BLaER1 (cell line): ENCODE measurements around the gene TTC17.

Source experiments
- H3K27ac ChIP-seq: shearing (Covaris generic); formaldehyde crosslinking; 2 replicates; pipeline ENCODE4 v1.8.1; 2022
- H3K27me3 ChIP-seq: shearing (Covaris generic); formaldehyde crosslinking; 2 replicates; pipeline ENCODE4 v1.8.1; 2022
- H3K36me3 ChIP-seq: shearing (Covaris generic); formaldehyde crosslinking; 2 replicates; pipeline ENCODE4 v1.8.1; 2022
- H3K4me1 ChIP-seq: shearing (Covaris generic); formaldehyde crosslinking; 2 replicates; pipeline ENCODE4 v1.8.1; 2022
- H3K4me2 ChIP-seq: shearing (Covaris generic); formaldehyde crosslinking; 2 replicates; pipeline ENCODE4 v1.8.1; 2022
- H3K4me3 ChIP-seq: shearing (Covaris generic); formaldehyde crosslinking; 2 replicates; pipeline ENCODE4 v1.8.1; 2022
- H3K9ac ChIP-seq: shearing (Covaris generic); formaldehyde crosslinking; 2 replicates; pipeline ENCODE4 v1.8.1; 2022
- H3K9me3 ChIP-seq: shearing (Covaris generic); formaldehyde crosslinking; 2 replicates; pipeline ENCODE4 v1.8.1; 2022
- H4K20me1 ChIP-seq: shearing (Covaris generic); formaldehyde crosslinking; 2 replicates; pipeline ENCODE4 v1.8.1; 2022
- Cebpa-rat ChIP-seq: shearing (Covaris generic); IDR thresholded peaks from 2 replicates; pipeline ENCODE4 v1.8.1; 2022

Gene TTC17

DNA sequence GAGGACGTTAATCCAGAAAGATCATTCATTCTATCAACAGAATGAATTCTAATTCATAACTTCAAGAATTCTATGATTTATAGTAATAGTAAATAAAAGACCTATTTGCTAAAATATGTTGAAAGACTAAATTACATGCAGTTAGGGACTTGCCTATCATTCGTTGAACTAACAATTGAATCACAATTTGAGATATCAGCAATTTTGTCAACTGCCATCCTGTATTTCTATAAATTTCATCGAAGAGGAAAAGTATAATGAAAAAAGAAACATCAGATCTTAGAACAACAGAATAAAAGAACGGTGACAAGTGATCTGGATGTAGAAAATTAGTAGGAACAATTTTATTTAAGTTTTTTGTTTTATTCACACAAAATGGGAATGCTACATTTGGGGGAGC lies 4.4 kb upstream of the TTC17 start:
- H3K4me2 ChIP-seq: no peak overlapping the region
- H3K9ac ChIP-seq: no peak overlapping the region
- H4K20me1 ChIP-seq: no peaks in the 10 kb centered on the region; the same call in 1 of the 2 replicates
- no peak overlapping the region for H3K27ac ChIP-seq
- no peaks in the 10 kb centered on the region for H3K9me3 ChIP-seq
- no peak overlapping the region for H3K4me3 ChIP-seq
- no peaks in the 10 kb centered on the region for H3K36me3 ChIP-seq
- no peak for TF ChIP-seq Cebpa-rat
- no peaks in the 10 kb centered on the region for H3K27me3 ChIP-seq
- peaks cover 8% of the 10 kb centered on the region for H3K4me1 ChIP-seq

GRCh38 chr11:43356336-43356735 lies 2.4 kb upstream of the TTC17 start:
- TF ChIP-seq Cebpa-rat: no peak
- H4K20me1 ChIP-seq: peaks cover 18% of the 10 kb centered on the region
- H3K9me3 ChIP-seq: no peaks in the 10 kb centered on the region

DNA sequence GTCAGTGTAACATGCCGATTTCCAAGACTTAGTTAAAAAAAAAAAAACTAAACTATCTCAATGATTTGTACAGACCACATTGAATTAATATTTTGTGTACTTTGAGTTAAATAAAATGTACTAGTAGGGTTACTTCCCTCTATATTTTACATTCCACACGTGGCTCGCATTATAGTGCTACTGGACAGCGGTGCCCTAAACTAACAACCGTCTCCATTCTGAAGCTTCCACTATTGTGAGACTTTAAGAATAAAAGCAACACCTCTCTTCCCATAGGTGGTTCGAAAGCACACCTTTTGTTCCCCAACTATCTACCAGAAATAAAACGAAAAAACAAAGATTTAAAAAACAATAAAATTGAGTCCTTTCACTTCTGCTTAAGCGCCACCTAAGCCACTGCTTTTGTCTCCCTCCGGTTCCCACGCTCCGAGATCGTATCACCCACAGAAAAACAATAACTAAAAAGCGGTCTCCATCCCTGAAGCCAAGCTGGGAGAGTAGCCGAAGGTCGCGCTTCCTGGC lies 380 bp upstream of the TTC17 start:
- peaks cover 25% of the 10 kb centered on the region for H3K4me1 ChIP-seq
- H4K20me1 ChIP-seq: peaks cover 38% of the 10 kb centered on the region
- no peaks in the 10 kb centered on the region for H3K27me3 ChIP-seq
- no peaks in the 10 kb centered on the region for H3K9me3 ChIP-seq
- H3K36me3 ChIP-seq: peaks cover 13% of the 10 kb centered on the region
- peak overlapping the region; percentile 90 for H3K4me3 ChIP-seq
- peak overlapping the region; percentile 98 for H3K27ac ChIP-seq
- peak overlapping the region; percentile 80 for H3K4me2 ChIP-seq
- no peak for TF ChIP-seq Cebpa-rat
- H3K9ac ChIP-seq: peak overlapping the region; percentile 98

More at GRCh38 chr11:43356336-43356735, 2.4 kb upstream of the TTC17 start:
- no peak overlapping the region for H3K4me3 ChIP-seq
- H3K4me1 ChIP-seq: peaks cover 24% of the 10 kb centered on the region
- no peaks in the 10 kb centered on the region for H3K36me3 ChIP-seq
- H3K9ac ChIP-seq: no peak overlapping the region
- no peak overlapping the region for H3K27ac ChIP-seq
- H3K27me3 ChIP-seq: no peaks in the 10 kb centered on the region
- H3K4me2 ChIP-seq: no peak overlapping the region

DNA sequence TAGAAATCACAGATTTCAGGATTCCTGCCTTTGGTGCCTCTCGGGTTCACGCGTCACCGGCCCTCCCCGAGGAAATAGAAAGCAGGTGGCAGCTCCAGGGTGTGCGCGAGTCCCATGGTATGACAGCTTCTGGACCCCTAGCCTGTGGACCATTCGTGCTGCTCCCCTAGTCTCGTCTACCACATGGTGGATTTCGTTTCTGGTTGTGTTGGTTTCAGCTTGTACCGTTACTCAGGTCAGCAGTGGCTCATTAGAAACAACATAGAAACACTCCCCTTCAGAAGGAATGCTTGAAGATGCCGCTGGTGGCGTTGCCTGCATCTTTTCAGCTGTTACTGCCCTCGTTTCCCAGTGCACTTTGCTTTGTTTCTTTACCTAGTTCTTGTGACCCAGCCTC lies 700 bp downstream of the TTC17 start:
- Histone ChIP-seq H3K9me3 (no peaks in the 10 kb centered on the region), H3K9ac (peak overlapping the region; percentile 98), H3K27ac (peak overlapping the region; percentile 98), H4K20me1 (peaks cover 48% of the 10 kb centered on the region), H3K4me2 (peak overlapping the region; percentile 85), H3K27me3 (no peaks in the 10 kb centered on the region), H3K36me3 (peaks cover 24% of the 10 kb centered on the region), H3K4me3 (peak overlapping the region; percentile 90), H3K4me1 (peaks cover 25% of the 10 kb centered on the region)
- TF ChIP-seq Cebpa-rat: no peak

GRCh38 chr11:43360361-43361032 lies 1.8 kb downstream of the TTC17 start:
- peak overlapping the region; percentile 85 for H3K4me2 ChIP-seq
- peaks cover 59% of the 10 kb centered on the region for H4K20me1 ChIP-seq
- peak overlapping the region; percentile 98; the same call in 1 of the 2 replicates for H3K27ac ChIP-seq
- H3K27me3 ChIP-seq: no peaks in the 10 kb centered on the region
- peak overlapping the region; percentile 98; the same call in 1 of the 2 replicates for H3K9ac ChIP-seq
- H3K4me3 ChIP-seq: peak overlapping the region; percentile 90
- H3K4me1 ChIP-seq: peaks cover 25% of the 10 kb centered on the region
- TF ChIP-seq Cebpa-rat: no peak
- H3K36me3 ChIP-seq: peaks cover 34% of the 10 kb centered on the region
- H3K9me3 ChIP-seq: no peaks in the 10 kb centered on the region

DNA sequence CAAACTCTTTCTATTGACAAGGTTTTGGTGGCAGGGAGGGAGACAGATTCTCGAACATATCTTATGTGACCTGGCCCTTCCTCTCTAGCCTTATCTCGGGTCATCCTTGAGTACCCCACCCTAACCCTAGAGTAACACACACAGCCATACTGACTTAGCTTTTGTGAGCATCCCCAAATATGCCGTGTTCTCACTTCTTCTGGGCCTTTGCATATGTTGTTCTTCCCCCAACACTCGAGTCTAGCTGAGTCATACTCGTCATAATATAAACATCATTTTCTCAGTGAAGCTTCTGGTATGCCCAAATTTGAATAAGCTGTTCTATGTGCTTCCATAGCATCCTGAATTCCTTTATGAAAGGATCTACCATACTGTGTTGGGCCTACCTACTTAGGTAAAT lies 8.0 kb downstream of the TTC17 start:
- no peaks in the 10 kb centered on the region for H3K4me1 ChIP-seq
- H3K27ac ChIP-seq: no peak overlapping the region
- H3K36me3 ChIP-seq: peaks cover 80% of the 10 kb centered on the region
- no peak overlapping the region for H3K4me2 ChIP-seq
- H3K27me3 ChIP-seq: no peaks in the 10 kb centered on the region
- peaks cover 100% of the 10 kb centered on the region for H4K20me1 ChIP-seq
- H3K9ac ChIP-seq: no peak overlapping the region
- H3K4me3 ChIP-seq: no peak overlapping the region
- no peak for TF ChIP-seq Cebpa-rat
- no peaks in the 10 kb centered on the region for H3K9me3 ChIP-seq

DNA sequence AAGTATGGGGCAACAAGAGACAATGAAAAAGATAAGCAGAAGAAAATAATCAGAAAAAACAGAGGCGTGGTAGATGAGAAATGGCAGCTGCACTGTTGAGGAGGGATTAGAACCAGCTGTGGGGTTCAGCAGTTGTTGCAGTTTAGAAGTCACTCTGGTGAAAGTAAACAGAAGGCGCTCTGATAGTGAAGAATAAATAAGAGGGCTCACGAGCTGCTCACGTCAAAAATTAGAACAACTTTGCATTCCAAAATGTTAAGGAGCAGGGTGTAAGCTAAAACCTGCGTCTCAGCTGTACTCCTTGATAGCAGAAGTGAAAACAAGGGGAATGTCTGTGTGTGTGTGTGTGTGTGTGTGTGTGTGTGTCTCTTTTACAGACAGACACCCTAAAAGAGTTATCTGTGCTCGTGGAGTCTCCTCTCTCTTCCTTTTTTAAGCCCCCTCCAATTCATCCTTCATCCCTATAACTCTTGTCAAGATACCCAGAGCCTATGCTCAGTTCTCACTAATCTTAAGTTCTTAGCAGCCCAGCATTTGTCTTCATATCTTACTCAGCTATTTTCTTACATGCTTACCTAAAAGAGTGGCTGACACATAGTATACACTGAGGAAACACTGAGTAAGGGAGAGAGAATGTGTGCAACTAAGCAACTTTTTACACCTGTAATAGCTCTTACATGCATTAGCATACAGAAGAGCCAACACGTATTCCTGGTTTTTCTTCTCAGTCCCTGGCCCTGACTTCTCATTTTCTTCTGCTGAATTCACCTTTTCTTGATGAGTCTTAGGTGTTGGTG lies 8.9 kb downstream of the TTC17 start:
- H3K4me2 ChIP-seq: no peak overlapping the region
- H3K27me3 ChIP-seq: no peaks in the 10 kb centered on the region
- H3K4me3 ChIP-seq: no peak overlapping the region
- H4K20me1 ChIP-seq: peaks cover 100% of the 10 kb centered on the region
- no peak for TF ChIP-seq Cebpa-rat
- no peaks in the 10 kb centered on the region for H3K9me3 ChIP-seq
- no peaks in the 10 kb centered on the region for H3K4me1 ChIP-seq
- no peak overlapping the region for H3K9ac ChIP-seq
- H3K27ac ChIP-seq: no peak overlapping the region
- H3K36me3 ChIP-seq: peaks cover 82% of the 10 kb centered on the region

GRCh38 chr11:43376065-43376464 lies 17.3 kb downstream of the TTC17 start:
- H3K36me3 ChIP-seq: peaks cover 49% of the 10 kb centered on the region
- no peak overlapping the region for H3K4me2 ChIP-seq
- no peak for TF ChIP-seq Cebpa-rat
- no peak overlapping the region for H3K9ac ChIP-seq
- H3K4me1 ChIP-seq: no peaks in the 10 kb centered on the region
- H3K9me3 ChIP-seq: no peaks in the 10 kb centered on the region
- H3K27ac ChIP-seq: no peak overlapping the region
- H4K20me1 ChIP-seq: peaks cover 82% of the 10 kb centered on the region
- no peaks in the 10 kb centered on the region for H3K27me3 ChIP-seq
- no peak overlapping the region for H3K4me3 ChIP-seq

- Histone ChIP-seq H3K9me3 (no peaks in the 10 kb centered on the region), H3K36me3 (peaks cover 49% of the 10 kb centered on the region)
- no peak for TF ChIP-seq Cebpa-rat
Measured at GRCh38 chr11:43376594-43376993, 17.9 kb downstream of the TTC17 start.

DNA sequence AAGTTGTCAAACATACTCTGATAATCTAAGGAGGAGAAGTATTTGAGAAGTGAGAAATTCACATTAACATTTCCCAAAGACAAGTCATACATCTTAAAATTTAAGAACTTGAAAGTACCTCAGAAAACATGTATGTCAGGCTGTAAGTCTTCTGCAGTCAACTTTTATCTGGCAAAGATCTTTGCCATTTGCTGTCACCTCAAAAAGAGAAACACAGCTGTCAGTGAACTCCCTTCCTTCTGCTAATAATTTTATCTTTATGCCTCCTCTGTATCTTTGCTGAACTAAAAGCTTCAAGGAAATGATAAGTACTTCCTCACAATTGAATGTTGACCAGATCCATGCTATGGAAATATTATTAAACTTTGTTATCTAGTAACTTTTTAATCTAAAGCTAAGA lies 18.7 kb downstream of the TTC17 start:
- Histone ChIP-seq H3K9ac (no peak overlapping the region), H3K27me3 (no peaks in the 10 kb centered on the region), H3K4me2 (no peak overlapping the region), H3K4me3 (no peak overlapping the region), H3K9me3 (no peaks in the 10 kb centered on the region), H4K20me1 (peaks cover 69% of the 10 kb centered on the region), H3K4me1 (no peaks in the 10 kb centered on the region), H3K36me3 (peaks cover 46% of the 10 kb centered on the region), H3K27ac (no peak overlapping the region)
- TF ChIP-seq Cebpa-rat: no peak

More at GRCh38 chr11:43376594-43376993, 17.9 kb downstream of the TTC17 start:
- no peaks in the 10 kb centered on the region for H3K27me3 ChIP-seq
- H3K4me2 ChIP-seq: no peak overlapping the region
- H4K20me1 ChIP-seq: peaks cover 77% of the 10 kb centered on the region
- H3K27ac ChIP-seq: no peak overlapping the region
- H3K4me3 ChIP-seq: no peak overlapping the region
- H3K4me1 ChIP-seq: no peaks in the 10 kb centered on the region
- H3K9ac ChIP-seq: no peak overlapping the region
